HG03045 (cell line): ENCODE data around the gene PCNT.

Source experiments
- ATAC-seq: cut with Tn5 transposase; IDR thresholded peaks from one replicate; pipeline ENCODE4 v1.9.1; 2021; ENCODE audit warnings: mild to moderate bottlenecking, moderate library complexity; ENCODE audit not compliant: unreplicated experiment

The PCNT gene

DNA sequence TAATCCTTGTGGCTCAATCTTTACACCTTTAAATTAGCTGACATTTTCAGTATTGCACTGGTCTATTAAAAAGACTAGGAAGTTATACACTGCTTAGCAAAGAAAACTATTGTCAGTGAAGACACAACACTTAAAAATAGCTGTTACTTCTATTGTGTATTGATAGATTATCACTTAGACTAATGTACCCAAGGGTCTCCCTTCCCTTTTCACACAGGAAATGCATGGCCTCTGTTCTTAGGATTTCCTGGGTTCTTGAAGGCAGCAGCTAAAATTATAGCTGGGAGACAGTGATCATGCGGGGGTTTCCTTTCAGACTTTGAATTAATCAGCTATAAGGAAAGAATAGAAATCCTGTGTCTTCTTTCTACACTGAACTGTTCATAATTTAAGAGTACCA, 147.6 kb downstream of the PCNT start:
- ATAC-seq, result no peak

DNA sequence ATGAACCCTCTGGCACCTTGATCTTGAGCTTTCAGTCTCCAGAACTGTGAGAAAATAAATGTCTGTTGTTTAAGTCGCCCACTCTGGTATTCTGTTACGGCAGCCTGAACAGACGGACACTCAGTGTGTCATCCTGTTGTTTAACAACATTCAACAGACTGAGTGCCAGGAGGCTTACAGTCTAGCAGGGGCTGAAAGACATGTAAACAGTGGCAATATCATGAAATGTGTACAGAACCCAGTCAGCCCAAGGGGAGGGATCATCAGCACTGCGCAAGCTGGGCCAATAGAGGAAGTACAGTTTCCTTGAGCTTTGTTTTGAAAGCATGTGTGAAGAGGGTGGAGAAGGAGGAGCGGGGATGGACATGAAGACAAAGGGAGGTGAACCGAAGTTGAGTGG, 148.3 kb downstream of the PCNT start:
- no peak for ATAC-seq

DNA sequence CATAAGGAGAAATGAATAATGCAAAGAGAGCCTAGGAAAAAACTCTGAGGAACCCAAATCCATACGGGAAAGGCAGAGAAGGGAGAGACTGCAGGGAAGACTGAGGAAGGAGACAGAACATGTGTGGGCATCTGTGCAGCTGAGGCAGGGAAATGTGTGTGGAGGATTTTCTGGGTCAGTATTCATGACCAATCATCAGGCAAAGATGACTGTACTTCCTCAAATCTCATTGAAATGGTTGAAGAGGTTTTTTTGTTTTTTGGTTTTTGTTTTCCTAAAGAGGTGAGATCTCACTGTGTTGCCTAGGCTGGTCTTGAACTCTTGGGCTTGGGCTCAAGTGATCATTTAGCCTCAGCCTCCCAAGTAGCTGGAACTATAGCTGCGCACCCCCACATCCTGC, 150.4 kb downstream of the PCNT start:
- no peak for ATAC-seq

DNA sequence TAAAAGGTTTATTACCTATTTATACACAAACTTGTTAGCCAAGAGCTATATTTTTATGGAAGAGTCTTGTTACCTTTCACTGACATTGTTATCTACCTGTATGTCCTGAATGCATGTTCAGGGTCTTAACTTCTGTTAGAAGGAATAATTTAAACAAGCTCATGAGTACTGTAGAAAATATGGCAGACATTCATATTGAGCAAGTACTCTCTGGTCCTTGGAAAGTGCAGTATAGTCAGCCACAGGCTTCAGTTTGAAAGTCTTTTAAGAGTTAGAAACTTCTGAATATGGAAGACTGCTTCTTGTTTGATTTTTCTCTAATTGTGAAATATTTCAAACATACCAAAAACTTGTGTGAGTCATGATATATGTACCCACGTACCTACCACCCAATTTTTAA, 151.3 kb downstream of the PCNT start:
- ATAC-seq, result no peak

DNA sequence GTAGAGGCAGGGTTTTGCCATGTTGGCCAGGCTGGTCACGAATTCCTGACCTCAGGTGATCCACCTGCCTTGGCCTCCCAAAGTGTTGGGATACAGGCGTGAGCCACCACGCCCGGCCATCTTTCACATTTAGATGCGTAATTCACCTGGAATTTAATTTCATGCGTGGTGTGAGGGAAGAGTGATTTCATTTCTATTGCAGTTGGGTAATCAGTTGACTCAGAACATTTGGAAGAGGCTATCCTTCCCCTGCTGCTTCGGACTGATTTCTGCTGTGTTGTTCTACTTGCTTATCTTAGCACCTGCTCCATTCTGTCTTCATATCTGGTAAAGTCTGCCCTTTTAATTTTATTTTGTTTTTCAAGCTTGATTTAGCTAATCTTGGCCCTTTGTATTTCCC, 153.8 kb downstream of the PCNT start:
- no peak for ATAC-seq

DNA sequence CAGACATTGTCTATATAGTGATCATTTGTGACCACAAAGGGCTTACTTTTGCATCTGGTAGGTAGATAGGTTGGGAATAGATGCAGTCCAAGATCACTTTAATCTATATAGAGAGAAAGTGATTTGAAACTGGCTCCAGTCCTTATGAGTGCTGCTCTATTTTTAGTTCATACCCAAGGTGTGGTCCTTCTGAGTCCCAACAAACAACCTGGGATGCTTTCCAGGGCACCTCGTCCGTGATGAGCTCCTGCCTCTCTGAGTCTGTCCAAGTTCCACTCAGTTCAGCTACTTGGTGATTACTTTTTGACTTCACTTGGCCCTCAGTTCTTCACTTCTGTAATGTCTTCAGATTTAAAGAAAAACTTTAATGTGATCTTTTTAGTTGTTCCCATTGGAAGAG, 155.0 kb downstream of the PCNT start:
- no peak for ATAC-seq

DNA sequence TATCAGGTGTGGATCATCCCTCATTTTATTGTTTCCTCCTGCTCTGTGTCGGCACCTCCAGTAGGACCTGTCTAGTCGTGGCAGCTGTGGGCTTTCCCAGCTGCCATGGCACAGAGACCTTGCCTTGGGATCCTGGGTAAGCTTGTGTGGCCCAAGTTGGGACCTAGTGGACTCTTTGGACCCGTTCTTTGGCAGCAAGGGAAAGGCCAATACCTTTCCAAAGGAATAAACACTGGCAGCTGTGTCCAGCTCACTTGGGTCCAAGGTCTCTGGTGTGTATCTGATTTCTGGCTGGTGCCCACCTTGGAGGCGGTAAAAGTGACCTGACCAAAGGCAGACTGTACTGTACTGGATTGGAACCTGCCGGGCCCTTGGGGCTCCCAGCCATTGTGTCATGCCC, 156.5 kb downstream of the PCNT start:
- ATAC-seq, result no peak

DNA sequence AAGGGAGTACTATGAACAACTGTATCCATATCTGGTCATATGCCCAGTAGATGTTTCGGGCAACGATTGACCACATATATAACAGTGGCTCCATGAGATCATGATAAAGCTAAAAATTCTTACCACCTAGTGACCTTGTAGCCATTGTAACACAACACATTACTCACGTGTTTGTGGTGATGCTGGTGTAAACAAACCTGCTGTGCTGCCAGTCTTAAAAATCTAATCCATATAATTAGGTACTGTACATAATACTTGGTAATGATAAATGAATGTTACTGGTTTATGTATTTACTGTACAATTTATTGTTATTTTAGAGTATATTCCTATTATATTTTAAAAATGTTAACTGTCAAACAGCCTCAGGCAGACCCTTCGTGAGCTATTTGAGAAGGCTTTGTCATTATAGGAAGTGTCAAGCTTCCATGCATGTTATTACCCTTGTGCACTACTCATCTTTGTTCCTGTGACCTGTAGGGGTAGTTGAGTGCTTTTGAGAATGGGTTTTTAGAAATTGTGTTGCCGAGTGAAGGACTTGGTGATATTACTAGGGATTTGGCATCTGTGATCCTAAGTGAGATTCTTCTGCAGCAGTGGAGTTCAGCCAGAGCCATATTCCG, 158.4 kb downstream of the PCNT start:
- no peak for ATAC-seq

DNA sequence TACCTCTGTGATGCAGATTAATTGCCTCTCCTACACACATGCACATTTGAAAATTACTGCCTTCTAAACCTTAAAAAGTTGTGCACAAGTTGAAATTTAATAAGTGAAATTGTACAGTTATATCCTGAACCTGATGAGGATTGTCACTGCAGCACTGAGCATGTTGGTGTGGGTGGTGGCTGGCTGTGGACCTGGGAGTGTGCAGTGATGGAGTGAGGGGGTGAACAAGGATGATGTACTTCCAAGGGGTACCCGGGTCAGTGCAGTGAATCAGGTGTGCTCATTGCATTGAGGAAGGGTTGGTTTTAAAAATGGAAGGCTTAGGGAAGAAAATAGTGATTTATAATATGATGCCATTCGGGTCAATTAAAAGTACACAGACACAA, 158.9 kb downstream of the PCNT start:
- no peak for ATAC-seq

DNA sequence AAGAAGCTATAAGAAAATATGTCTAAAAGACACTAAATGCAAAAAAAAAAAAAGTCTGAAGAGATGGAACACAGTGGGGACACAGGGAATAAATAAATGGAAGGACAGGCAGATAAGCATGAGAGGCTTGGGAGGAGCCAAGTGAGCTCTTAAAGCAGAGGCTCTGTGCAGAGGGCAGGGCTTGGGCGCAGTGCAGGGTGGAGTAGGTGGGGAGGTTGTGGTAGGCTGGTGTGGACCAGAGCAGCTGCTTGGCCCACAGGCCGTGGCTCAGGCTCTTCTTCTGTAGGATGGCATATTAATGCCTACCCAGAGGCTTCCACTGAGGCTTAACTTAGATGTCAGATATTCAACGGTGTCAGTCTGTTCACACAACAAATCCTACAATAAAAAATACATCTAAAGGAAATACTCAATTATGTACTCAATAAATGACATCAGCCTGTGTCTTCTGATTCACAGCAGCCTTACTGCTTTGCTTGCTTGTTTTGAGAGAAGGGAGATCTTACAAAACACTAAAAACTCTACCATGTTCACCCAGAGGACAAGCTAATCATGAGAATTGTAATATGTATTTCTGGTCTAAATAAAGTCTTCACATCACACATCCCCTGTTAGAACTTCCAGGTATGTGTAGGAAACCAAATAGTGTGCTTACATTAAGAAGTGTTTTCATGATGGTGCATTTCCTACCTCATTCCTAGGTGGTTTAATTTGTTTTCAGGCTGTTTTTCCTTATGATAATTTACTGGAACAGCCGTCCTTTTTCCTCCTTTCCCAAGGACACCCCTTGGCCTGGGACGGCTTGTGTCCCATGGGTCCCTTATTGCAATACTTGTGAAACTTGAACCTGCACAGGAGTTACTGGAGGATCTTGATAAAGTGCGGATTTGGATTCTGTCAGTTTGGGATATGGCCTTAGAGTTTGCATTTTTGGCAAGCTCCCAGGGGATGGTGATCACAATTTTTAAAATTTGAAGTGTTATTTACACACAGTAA, 159.6 kb downstream of the PCNT start:
- ATAC-seq, result no peak

DNA sequence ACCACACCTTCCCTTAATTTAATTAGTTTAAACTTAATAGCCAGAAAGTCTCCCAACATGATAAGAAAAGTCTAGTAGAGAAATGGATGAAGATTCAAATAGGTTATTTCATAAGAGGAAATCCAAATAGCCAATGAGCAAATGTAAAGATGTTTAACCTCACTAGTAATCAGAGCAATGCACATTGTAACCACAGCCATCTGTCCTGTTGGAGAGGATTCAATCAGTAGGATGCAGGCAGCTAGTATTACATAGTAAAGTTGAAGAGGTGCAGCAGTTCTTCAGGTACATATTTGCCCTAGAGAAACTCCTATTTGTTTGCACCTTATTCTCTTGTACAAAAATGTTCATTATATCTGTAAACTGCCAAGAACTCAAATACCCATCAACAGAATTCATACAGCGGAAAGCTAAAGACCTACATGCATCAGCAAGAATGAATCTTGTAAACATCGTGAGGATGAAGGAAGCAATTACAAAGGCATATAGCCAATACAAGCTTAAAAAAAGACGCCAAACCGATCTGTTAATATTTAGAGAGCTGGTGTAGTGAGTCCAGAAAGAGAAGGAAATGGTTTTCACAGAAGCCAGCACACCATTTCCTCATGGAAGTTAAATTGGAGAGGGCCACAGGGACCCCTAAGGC, 162.6 kb downstream of the PCNT start:
- ATAC-seq, result no peak

DNA sequence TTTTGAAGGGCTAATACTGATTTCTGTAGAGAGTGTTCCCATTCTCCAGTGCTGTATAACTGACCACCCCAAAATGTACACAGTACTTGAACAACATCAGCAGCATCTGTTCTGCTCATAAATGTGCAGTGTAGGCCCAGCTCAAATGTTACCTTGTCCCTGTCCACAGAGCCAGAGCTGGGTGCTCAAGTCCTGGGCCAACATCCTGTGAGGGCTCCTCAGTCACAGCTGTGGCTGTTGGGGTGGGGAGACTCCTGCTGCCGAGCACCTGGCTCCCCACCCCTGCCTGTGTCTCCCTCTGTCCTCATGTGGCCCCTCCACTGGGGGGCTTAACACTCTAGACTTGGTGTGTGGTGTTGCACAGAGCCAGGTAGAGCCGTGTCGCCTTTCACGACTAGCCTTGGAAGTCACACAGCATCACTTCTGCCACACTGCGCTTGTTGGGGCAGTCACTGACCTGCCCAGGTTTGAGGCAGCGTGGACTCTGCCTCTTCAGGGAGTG, 165.3 kb downstream of the PCNT start:
- no peak for ATAC-seq

DNA sequence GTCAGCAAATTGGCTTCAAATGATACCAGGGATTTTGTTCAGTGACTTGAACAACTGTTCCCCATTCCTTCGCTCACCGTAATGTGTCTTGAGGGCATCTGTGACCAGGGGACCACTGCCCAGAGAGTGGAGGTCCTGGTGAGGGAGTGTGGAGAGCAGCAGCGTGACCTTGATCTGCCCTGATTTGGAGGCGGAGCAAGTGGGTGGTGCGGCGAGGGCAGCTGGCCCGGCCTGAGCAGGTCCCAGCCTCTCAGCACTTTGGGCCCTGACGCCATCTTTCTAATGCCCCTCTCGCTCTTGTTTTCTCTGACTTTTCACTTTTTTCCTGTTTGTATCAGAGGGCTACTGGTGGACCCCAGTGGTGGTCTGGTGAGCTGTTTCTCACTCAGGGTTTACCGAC, 165.8 kb downstream of the PCNT start:
- no peak for ATAC-seq

DNA sequence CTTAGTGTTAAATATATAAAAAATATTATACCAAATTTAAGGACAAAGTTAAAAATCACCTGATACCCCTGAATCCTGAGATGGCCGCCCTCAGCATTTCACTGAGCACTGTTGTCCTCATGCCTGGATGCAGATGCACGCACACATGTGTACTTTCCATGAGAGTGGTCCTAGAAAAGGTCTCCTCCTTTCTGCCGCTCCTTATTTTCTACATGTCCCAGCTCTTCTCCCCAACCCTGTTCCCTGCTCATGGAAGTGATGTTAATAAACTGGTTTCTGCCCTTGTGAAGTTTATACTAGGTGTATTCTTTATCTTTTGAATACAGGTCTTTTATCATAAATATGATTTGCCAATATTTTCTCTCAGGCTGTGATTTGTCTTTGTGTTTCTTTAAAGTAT, 167.6 kb downstream of the PCNT start:
- no peak for ATAC-seq

DNA sequence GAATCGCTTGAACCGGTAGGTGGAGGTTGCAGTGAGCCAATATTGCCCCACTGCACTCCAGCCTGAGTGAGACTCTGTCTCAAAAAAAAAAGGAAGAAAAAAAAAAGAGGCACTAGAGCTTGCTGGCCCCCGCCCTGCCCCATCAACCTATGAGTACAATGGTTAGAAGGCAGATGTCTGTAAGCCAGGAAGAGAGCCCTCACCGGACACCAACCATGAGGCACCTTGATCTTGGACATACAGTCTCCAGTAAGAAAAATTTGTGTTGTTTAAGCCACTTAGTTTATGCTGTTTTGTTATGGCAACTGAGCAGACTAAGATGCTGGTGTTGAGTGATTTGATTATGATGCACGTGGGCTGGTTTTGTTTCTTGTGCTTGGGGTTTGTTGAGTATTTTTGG, 168.9 kb downstream of the PCNT start:
- ATAC-seq, result no peak

DNA sequence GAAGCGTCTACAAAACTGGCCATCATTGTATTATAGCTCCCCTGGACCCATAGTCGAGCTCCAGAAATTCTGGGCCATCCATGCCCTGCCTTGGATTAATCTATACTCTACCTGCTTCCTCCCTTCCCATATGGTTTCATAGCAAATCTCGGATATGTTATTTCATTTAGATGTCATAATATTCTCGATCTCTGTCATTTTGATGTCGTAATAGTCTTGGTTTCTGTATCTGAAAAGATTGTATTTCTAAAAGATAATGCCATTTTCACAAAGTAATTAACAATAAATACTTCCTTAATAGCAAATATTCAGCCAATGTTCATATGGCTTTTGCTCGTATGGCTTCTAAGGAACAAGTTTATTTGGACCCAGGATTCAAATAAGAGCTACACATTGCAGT, 169.9 kb downstream of the PCNT start:
- no peak for ATAC-seq
